Stomach (tissue), 9 donors: ENCODE measurements around the gene RABGAP1L. TPM values are rescaled to one million over a fixed set of nuclear protein-coding genes. Genes with fewer than 3 reads are reported as not detected.

Experiments used
- DNase-seq, 2 donors: peaks; one replicate each; pipeline versions ENCODE4 v3.0.0 to v3.0.0-alpha.2; 2013 to 2019
- H3K27ac ChIP-seq, 5 donors: fragments of 200-600 bp in 4 of 5; sonication (generic) in 4 of 5; one replicate each; pipeline ENCODE4 v1.5.1; 2013 to 2019; ENCODE audit warnings: mild to moderate bottlenecking in 1 of 5, moderate library complexity in 1 of 5
- H3K27me3 ChIP-seq, 3 donors: fragments of 200-600 bp; sonication (generic); one replicate each; pipeline ENCODE4 v1.5.1; 2017 to 2019; ENCODE audit warnings: mixed run types in 1 of 3
- H3K36me3 ChIP-seq, 4 donors: fragments of 200-600 bp; sonication (generic); 1 replicate in 3 of 4; 2 replicates in 1 of 4; pipeline ENCODE4 v1.5.1; 2016 to 2019
- H3K4me1 ChIP-seq, 4 donors: fragments of 200-600 bp; sonication (generic); one replicate each; pipeline ENCODE4 v1.5.1; 2016 to 2019
- H3K4me3 ChIP-seq, 4 donors: fragments of 200-600 bp; sonication (generic) in 3 of 4; one replicate each; pipeline ENCODE4 v1.5.1; 2016 to 2019; ENCODE audit warnings: mild to moderate bottlenecking in 1 of 4
- H3K9me3 ChIP-seq, 4 donors: fragments of 200-600 bp; sonication (generic); one replicate each; pipeline ENCODE4 v1.5.1; 2016 to 2019
- EP300 ChIP-seq: sonication (generic); formaldehyde crosslinking; IDR thresholded peaks from one replicate; pipeline ENCODE4 v1.6.1; 2017; ENCODE audit warnings: antibody characterized with exemption
- POLR2A ChIP-seq, 4 donors: fragments of 450-650 bp; IDR thresholded peaks; one replicate each; pipeline ENCODE4 v1.6.1; 2016; ENCODE audit warnings: antibody characterized with exemption in 4 of 4, control low read depth in 2 of 4, mild to moderate bottlenecking in 1 of 4, moderate library complexity in 1 of 4
- POLR2AphosphoS5 ChIP-seq, 3 donors: sonication (generic); formaldehyde crosslinking; IDR thresholded peaks; one replicate each; pipeline ENCODE4 v1.6.1; 2016; ENCODE audit warnings: antibody characterized with exemption in 3 of 3
- WGBS, 5 donors: extraction: QIAGEN DNeasy Blood & Tissue Kit in 3 of 5; methylation state at CpG; one replicate each; pipeline versions ENCODE4 v1.1.5 to v1.1.7; 2013 to 2018; 5-methylcytosine and 5-hydroxymethylcytosine counted together
- intact Hi-C: fragments of 100-400 bp; cut with DNase I; formaldehyde crosslinking; loops from one replicate; pipeline ENCODE4 v1.15.1; 2023; ENCODE audit warnings: low total_unique reads
- polyA plus RNA-seq, 3 donors: library from polyadenylated mRNA; stranded (reverse); fragments of 200-250 nt; gene quantifications; one replicate each; pipeline ENCODE4 v1.2.3, GENCODE V29; 2013
- total RNA-seq, 5 donors: library from RNA; depleted of rRNA; stranded (reverse); fragments of >200 nt; gene quantifications; one replicate each; pipeline versions ENCODE4 v1.1.0 to v1.2.3, GENCODE V29; 2014 to 2016
- TF ChIP-seq, protein P1 (sequence below), 7 experiments: fragments of 450-650 bp in 4 of 7; fragments of 200-600 bp in 3 of 7; sonication (generic) in 3 of 7; IDR thresholded peaks; one replicate each; pipeline ENCODE4 v1.5.1; 2016 to 2019; ENCODE audit warnings: antibody characterized with exemption in 7 of 7, control low read depth in 2 of 7, mild to moderate bottlenecking in 1 of 7
- donor health status: healthy with polysubstance abuse.
- donor health status: Bipolar disorder and iron deficiency.
- donor health status: healthy.

Gene RABGAP1L
- total and polyA plus RNA-seq, 8 donors = 14.2 to 238 (median 57.9) TPM

DNA sequence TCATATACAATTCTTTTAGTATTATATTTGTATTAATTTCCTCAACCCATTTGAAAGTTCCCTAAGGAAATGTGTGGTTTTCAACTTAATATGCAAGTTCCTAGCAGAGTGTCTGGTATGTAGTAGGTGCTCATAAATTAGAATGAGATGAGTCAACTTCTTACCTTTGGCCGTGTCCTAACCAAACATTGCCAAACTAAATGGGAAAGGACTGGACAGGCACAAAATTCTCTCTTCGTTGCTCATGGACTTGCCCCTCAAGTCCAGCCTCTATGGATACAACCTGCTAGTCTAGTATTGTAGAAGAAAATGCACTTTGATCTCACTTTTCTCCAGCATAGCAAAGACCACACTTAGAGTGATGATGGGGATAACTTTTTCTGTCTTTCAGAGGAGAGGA, 875.5 kb downstream of the RABGAP1L start:
- Histone ChIP-seq H3K4me3 (no peak overlapping the region), H3K4me1 (peaks cover 0 to 2% (median 0%) of the 10 kb centered on the region in 4 donors), H3K36me3 (no peaks in the 10 kb centered on the region), H3K27me3 (no peaks in the 10 kb centered on the region), H3K9me3 (no peaks in the 10 kb centered on the region), H3K27ac (no peak overlapping the region)
- no peak for DNase-seq
- WGBS, 5 donors = 62 to 79% (median 63%) methylated on average over 2 of the region's 2 CpGs
- TF ChIP-seq POLR2AphosphoS5 (IDR thresholded peaks at IDR 0.05) (no peak), EP300 (no peak), POLR2A (IDR thresholded peaks at IDR 0.05) (no peak)
- TF ChIP-seq, protein P1, sequence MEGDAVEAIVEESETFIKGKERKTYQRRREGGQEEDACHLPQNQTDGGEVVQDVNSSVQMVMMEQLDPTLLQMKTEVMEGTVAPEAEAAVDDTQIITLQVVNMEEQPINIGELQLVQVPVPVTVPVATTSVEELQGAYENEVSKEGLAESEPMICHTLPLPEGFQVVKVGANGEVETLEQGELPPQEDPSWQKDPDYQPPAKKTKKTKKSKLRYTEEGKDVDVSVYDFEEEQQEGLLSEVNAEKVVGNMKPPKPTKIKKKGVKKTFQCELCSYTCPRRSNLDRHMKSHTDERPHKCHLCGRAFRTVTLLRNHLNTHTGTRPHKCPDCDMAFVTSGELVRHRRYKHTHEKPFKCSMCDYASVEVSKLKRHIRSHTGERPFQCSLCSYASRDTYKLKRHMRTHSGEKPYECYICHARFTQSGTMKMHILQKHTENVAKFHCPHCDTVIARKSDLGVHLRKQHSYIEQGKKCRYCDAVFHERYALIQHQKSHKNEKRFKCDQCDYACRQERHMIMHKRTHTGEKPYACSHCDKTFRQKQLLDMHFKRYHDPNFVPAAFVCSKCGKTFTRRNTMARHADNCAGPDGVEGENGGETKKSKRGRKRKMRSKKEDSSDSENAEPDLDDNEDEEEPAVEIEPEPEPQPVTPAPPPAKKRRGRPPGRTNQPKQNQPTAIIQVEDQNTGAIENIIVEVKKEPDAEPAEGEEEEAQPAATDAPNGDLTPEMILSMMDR (IDR thresholded peaks at IDR 0.05) = no peak
- intact Hi-C loops = loop anchor here (5.0 to 10.0 kb wide), 2 partner anchors 93 to 280 kb away; no protein-coding TSS in a partner anchor

- no peak for DNase-seq
- 80 to 91% (median 86%) methylated on average over 4 to 6 of the region's 6 CpGs for WGBS, 5 donors
- intact Hi-C loops = loop anchor here (10.0 kb wide), 1 partner anchor 279 kb away; no protein-coding TSS in a partner anchor
- TF ChIP-seq POLR2AphosphoS5 (IDR thresholded peaks at IDR 0.05) (no peak), POLR2A (IDR thresholded peaks at IDR 0.05) (no peak), EP300 (no peak)
- TF ChIP-seq, protein P1 (IDR thresholded peaks at IDR 0.05) = no peak
- no peak overlapping the region for H3K27ac ChIP-seq
- no peaks in the 10 kb centered on the region for H3K27me3 ChIP-seq
- no peak overlapping the region for H3K4me3 ChIP-seq
- H3K36me3 ChIP-seq = no peaks in the 10 kb centered on the region
- no peaks in the 10 kb centered on the region for H3K4me1 ChIP-seq
- no peaks in the 10 kb centered on the region for H3K9me3 ChIP-seq
These were observed 876.5 kb downstream of the RABGAP1L start for GRCh38 chr1:175035865-175036264.

- 57 to 78% (median 70%) methylated on average over 3 of the region's 3 CpGs for WGBS, 5 donors
- Histone ChIP-seq H3K27me3 (no peaks in the 10 kb centered on the region), H3K9me3 (no peaks in the 10 kb centered on the region), H3K27ac (no peak overlapping the region), H3K36me3 (no peaks in the 10 kb centered on the region), H3K4me1 (no peaks in the 10 kb centered on the region), H3K4me3 (no peak overlapping the region)
- no peak for DNase-seq
- no peak for TF ChIP-seq POLR2AphosphoS5 (IDR thresholded peaks at IDR 0.05)
- TF ChIP-seq, protein P1 (IDR thresholded peaks at IDR 0.05) = no peak
- TF ChIP-seq POLR2A (IDR thresholded peaks at IDR 0.05) = no peak
- TF ChIP-seq EP300 = no peak
- intact Hi-C loops = loop anchor here (10.0 kb wide), 1 partner anchor 278 kb away; no protein-coding TSS in a partner anchor
These were observed 877.2 kb downstream of the RABGAP1L start for GRCh38 chr1:175036476-175036875.

DNA sequence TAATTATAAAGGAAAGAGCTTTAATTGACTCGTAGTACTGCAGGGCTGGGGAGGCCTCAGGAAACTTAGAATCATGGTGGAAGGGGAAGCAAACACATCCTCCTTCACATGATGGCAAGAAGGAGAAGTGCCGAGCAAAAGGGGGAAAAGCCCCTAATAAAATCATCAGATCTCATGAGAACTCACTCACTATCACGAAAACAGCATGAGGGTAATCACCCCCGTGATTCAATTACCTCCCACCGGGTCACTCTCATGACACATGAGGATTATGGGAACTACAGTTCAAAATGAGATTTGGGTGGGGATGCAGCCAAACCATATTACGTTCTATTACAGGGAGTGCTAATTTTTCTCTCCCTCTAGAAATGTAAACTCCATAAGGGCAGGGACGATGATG, 878.1 kb downstream of the RABGAP1L start:
- Histone ChIP-seq H3K27ac (no peak overlapping the region), H3K9me3 (no peaks in the 10 kb centered on the region), H3K4me1 (no peaks in the 10 kb centered on the region), H3K4me3 (no peak overlapping the region), H3K36me3 (no peaks in the 10 kb centered on the region), H3K27me3 (no peaks in the 10 kb centered on the region)
- no peak for TF ChIP-seq POLR2A (IDR thresholded peaks at IDR 0.05)
- TF ChIP-seq POLR2AphosphoS5 (IDR thresholded peaks at IDR 0.05) = no peak
- no peak for TF ChIP-seq EP300
- TF ChIP-seq, protein P1 (IDR thresholded peaks at IDR 0.05) = no peak
- intact Hi-C loops = loop anchor here (10.0 kb wide), 1 partner anchor 277 kb away; no protein-coding TSS in a partner anchor
- 51 to 68% (median 60%) methylated on average over 7 of the region's 7 CpGs for WGBS, 5 donors
- no peak for DNase-seq
